ENCODE results near the gene CPNE6.

DNA sequence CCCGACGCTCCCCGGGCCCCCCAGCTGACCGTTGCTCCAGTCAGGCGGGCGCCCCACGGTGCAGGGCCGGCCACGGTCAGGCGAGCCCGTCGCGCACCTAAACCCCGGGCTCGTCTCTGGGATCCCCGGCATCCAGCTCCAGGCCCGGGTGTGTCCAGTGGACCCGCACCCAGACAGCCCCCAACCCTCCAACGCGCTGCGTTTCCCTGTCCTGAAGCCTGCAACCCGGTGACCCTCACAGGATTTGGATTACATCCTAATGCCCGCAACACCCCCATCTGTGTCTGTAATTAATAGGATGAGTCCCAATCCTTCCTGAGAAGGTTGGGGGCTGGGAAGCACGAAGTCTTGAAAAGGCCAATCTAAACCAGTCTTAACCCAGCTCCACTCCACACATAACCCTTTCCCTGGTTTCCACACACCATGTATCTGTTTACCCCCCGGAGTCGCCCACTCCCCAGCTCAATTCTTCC is 10.4 kb downstream of the CPNE6 start:
- TF ChIP-seq EZH2phosphoT487 (IDR thresholded peaks at IDR 0.05; ENCODE audit: borderline replicate concordance, low read depth, low read length) = no peak
- TF ChIP-seq, protein P1, sequence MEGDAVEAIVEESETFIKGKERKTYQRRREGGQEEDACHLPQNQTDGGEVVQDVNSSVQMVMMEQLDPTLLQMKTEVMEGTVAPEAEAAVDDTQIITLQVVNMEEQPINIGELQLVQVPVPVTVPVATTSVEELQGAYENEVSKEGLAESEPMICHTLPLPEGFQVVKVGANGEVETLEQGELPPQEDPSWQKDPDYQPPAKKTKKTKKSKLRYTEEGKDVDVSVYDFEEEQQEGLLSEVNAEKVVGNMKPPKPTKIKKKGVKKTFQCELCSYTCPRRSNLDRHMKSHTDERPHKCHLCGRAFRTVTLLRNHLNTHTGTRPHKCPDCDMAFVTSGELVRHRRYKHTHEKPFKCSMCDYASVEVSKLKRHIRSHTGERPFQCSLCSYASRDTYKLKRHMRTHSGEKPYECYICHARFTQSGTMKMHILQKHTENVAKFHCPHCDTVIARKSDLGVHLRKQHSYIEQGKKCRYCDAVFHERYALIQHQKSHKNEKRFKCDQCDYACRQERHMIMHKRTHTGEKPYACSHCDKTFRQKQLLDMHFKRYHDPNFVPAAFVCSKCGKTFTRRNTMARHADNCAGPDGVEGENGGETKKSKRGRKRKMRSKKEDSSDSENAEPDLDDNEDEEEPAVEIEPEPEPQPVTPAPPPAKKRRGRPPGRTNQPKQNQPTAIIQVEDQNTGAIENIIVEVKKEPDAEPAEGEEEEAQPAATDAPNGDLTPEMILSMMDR (conservative IDR thresholded peaks at IDR 0.05; ENCODE audit: low read length) = no peak

Data from OCI-LY7 (cell line).